OCI-LY3 (cell line): Measurements from ENCODE around the gene NYAP2.

Experiments
- H2AFZ ChIP-seq: fragments of 200-600, 300-600 bp; shearing (Covaris generic); 2 replicates; pipeline ENCODE4 v1.6.0; 2014; ENCODE audit warnings: antibody characterized with exemption, low read depth, low read length
- H3K27ac ChIP-seq: fragments of 200-600, 300-600 bp; sonication (generic); 2 replicates; pipeline ENCODE4 v1.5.1; 2014; ENCODE audit warnings: mild to moderate bottlenecking, low read length, moderate library complexity, mixed read lengths
- H3K27me3 ChIP-seq: fragments of 200-600, 300-600 bp; sonication (generic); 2 replicates; pipeline ENCODE4 v1.6.1; 2014; ENCODE audit warnings: low read depth, low read length, mixed read lengths
- H3K36me3 ChIP-seq: fragments of 200-600, 300-600 bp; sonication (generic); replicated peaks from 2 replicates; pipeline ENCODE3; 2014; ENCODE audit warnings: low read depth, low read length, mixed read lengths
- H3K4me1 ChIP-seq: fragments of 300-600, 200-600 bp; sonication (generic); 2 replicates; pipeline ENCODE4 v1.6.1; 2014; ENCODE audit warnings: low read length, mixed read lengths
- H3K4me2 ChIP-seq: fragments of 200-600, 300-600 bp; sonication (generic); 2 replicates; pipeline ENCODE4 v1.6.1; 2014; ENCODE audit warnings: low read length, mixed read lengths
- H3K4me3 ChIP-seq: fragments of 300-600, 200-600 bp; sonication (generic); 2 replicates; pipeline ENCODE4 v1.5.1; 2014; ENCODE audit warnings: antibody characterized with exemption, mild to moderate bottlenecking, low read length, moderate library complexity
- H3K79me2 ChIP-seq: fragments of 300-600, 200-600 bp; shearing (Covaris generic); 2 replicates; pipeline ENCODE4 v1.6.1; 2014; ENCODE audit warnings: mild to moderate bottlenecking, low read length, mixed read lengths
- H3K9ac ChIP-seq: fragments of 300-600, 200-600 bp; shearing (Covaris generic); 2 replicates; pipeline ENCODE4 v1.6.0; 2014; ENCODE audit warnings: mild to moderate bottlenecking, low read length, moderate library complexity
- H3K9me3 ChIP-seq: fragments of 200-600, 300-600 bp; shearing (Covaris generic); 2 replicates; pipeline ENCODE4 v1.6.1; 2014; ENCODE audit warnings: low read length, mixed read lengths; ENCODE audit not compliant: insufficient read depth
- H4K20me1 ChIP-seq: fragments of 200-600, 300-600 bp; sonication (generic); 2 replicates; pipeline ENCODE4 v1.6.1; 2016; ENCODE audit warnings: low read length, mixed read lengths; ENCODE audit not compliant: insufficient read depth
- CTCF ChIP-seq: fragments of 200-600, 300-600 bp; sonication (generic); IDR thresholded peaks from 2 replicates; pipeline ENCODE4 v1.5.1; 2014; ENCODE audit warnings: antibody characterized with exemption, low read length, low read depth
- EZH2phosphoT487 ChIP-seq: fragments of 200-600 bp; shearing (Covaris generic); IDR thresholded peaks from 2 replicates; pipeline ENCODE4 v1.6.1; 2018; ENCODE audit warnings: antibody characterized with exemption, mixed run types, low read depth

NYAP2 gene

GRCh38 chr2:225431105-225431863, 31.8 kb downstream of the NYAP2 start:
- TF ChIP-seq CTCF (no peak), EZH2phosphoT487 (no peak)
- H2AFZ ChIP-seq: no peak overlapping the region
- peaks cover 7% of the 10 kb centered on the region for H3K4me1 ChIP-seq
- H3K27me3 ChIP-seq: no peaks in the 10 kb centered on the region
- no peak overlapping the region for H3K4me3 ChIP-seq
- H3K27ac ChIP-seq: no peak overlapping the region
- no peaks in the 10 kb centered on the region for H4K20me1 ChIP-seq
- no peak overlapping the region for H3K4me2 ChIP-seq
- no peak overlapping the region for H3K9ac ChIP-seq
- H3K79me2 ChIP-seq: no peaks in the 10 kb centered on the region
- no peaks in the 10 kb centered on the region for H3K9me3 ChIP-seq
- no peaks in the 10 kb centered on the region for H3K36me3 ChIP-seq

GRCh38 chr2:225434014-225434413, 34.5 kb downstream of the NYAP2 start:
- Histone ChIP-seq H3K4me3 (no peak overlapping the region), H2AFZ (no peak overlapping the region), H3K79me2 (no peaks in the 10 kb centered on the region), H3K4me1 (no peaks in the 10 kb centered on the region), H3K4me2 (no peak overlapping the region), H3K9me3 (no peaks in the 10 kb centered on the region), H4K20me1 (no peaks in the 10 kb centered on the region), H3K36me3 (no peaks in the 10 kb centered on the region), H3K9ac (no peak overlapping the region), H3K27me3 (no peaks in the 10 kb centered on the region), H3K27ac (no peak overlapping the region)
- no peak for TF ChIP-seq EZH2phosphoT487
- TF ChIP-seq CTCF: no peak

GRCh38 chr2:225437319-225437718, 37.8 kb downstream of the NYAP2 start:
- Histone ChIP-seq H3K79me2 (no peaks in the 10 kb centered on the region), H3K4me1 (no peaks in the 10 kb centered on the region), H4K20me1 (no peaks in the 10 kb centered on the region), H3K36me3 (no peaks in the 10 kb centered on the region), H3K27me3 (no peaks in the 10 kb centered on the region), H3K4me2 (no peak overlapping the region), H3K27ac (no peak overlapping the region), H3K9me3 (no peaks in the 10 kb centered on the region), H2AFZ (no peak overlapping the region), H3K4me3 (no peak overlapping the region), H3K9ac (no peak overlapping the region)
- TF ChIP-seq CTCF (no peak), EZH2phosphoT487 (no peak)

GRCh38 chr2:225438248-225438647, 38.7 kb downstream of the NYAP2 start:
- Histone ChIP-seq H3K9me3 (no peaks in the 10 kb centered on the region), H3K4me2 (no peak overlapping the region), H4K20me1 (no peaks in the 10 kb centered on the region), H2AFZ (no peak overlapping the region), H3K36me3 (no peaks in the 10 kb centered on the region), H3K27me3 (no peaks in the 10 kb centered on the region), H3K9ac (no peak overlapping the region), H3K4me3 (no peak overlapping the region), H3K4me1 (no peaks in the 10 kb centered on the region), H3K79me2 (no peaks in the 10 kb centered on the region), H3K27ac (no peak overlapping the region)
- no peak for TF ChIP-seq EZH2phosphoT487
